DMS79 (cell line): Measurements from ENCODE around the gene NDUFA1.
"Not testable (repeated sequence)": the region's sequence is repeated elsewhere in the genome, so short reads cannot be mapped to it uniquely, and the experiment has no call there.

Experiments
- DNase-seq: peaks from one replicate; lab custom pipeline; 2025; lab: John Stamatoyannopoulos, UW

The NDUFA1 gene

GRCh38 chrX:119900976-119901375 is 29.3 kb downstream of the NDUFA1 start:
- DNase-seq: no peak

GRCh38 chrX:119916310-119916709 is 44.7 kb downstream of the NDUFA1 start:
- no peak for DNase-seq

GRCh38 chrX:119917877-119918276 is 46.2 kb downstream of the NDUFA1 start:
- DNase-seq: no peak

- DNase-seq: no peak
Measured at GRCh38 chrX:119919835-119920585, 48.4 kb downstream of the NDUFA1 start.

GRCh38 chrX:119922391-119922790 is 50.8 kb downstream of the NDUFA1 start:
- DNase-seq: not testable (repeated sequence)
